HUES48 (cell line): Measurements from ENCODE around the gene WWTR1.

Experiments used
- H3K27ac ChIP-seq: one replicate; pipeline ENCODE4 v1.7.0; 2013; ENCODE audit warnings: low read depth, low read length, inconsistent platforms
- H3K27me3 ChIP-seq: 2 replicates; pipeline ENCODE4 v1.6.1; 2013; ENCODE audit warnings: mild to moderate bottlenecking, low read length; ENCODE audit not compliant: control insufficient read depth, insufficient read depth
- H3K36me3 ChIP-seq: 2 replicates; pipeline ENCODE4 v1.6.1; 2013; ENCODE audit warnings: low read length; ENCODE audit not compliant: control insufficient read depth, insufficient read depth
- H3K4me1 ChIP-seq: 2 replicates; pipeline ENCODE4 v1.6.1; 2013; ENCODE audit warnings: mild to moderate bottlenecking, low read length; ENCODE audit not compliant: control insufficient read depth, insufficient read depth
- H3K4me3 ChIP-seq: 2 replicates; pipeline ENCODE4 v1.5.1; 2013; ENCODE audit warnings: mild to moderate bottlenecking, low read depth, low read length
- H3K9ac ChIP-seq: 2 replicates; pipeline ENCODE4 v1.6.1; 2013; ENCODE audit warnings: mild to moderate bottlenecking, low read depth, low read length, moderate library complexity
- H3K9me3 ChIP-seq: 2 replicates; pipeline ENCODE4 v1.6.1; 2013; ENCODE audit warnings: low read length; ENCODE audit not compliant: control insufficient read depth, insufficient read depth

The WWTR1 gene

DNA sequence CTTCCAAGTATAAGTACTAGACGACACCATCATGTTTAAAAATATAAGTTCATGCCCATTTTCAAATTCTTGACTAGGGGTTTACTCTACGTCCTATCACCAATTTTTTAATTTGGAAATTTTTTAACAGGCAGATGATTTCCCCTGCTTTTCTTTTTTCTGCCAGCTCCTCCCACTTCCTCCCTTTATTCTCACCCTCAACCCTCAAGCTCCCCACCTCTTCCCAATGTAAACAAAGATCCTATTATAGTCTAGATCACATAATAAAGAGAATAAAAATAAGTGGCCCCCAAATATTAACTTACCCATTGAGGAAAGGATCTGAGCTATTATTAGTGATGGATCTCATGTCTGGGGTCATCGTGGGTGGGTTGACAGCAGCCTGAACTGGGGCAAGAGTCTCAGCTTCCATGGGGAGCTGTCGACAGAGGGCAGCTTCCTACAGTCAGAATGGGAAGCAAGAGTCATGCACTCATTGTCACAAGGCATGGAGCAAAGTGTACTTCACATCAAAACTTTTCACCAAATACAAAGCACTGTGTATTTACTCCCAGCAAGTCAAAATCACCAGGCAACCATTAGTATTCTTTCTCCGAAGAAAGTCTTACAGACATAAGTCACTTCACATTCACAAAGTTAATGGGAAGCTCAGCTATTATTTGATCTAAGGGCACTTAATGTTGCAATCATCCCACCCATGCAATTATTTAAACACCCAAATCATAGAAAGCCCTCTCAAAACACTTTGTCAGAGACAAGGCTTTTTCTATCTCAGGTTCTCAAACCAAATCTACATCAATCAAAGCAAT lies 130.1 kb downstream of the WWTR1 start:
- H3K9me3 ChIP-seq = no peaks in the 10 kb centered on the region
- H3K4me1 ChIP-seq = peaks cover 3% of the 10 kb centered on the region; the same call in 1 of the 2 replicates
- no peaks in the 10 kb centered on the region for H3K27me3 ChIP-seq
- H3K4me3 ChIP-seq = no peak overlapping the region
- peaks cover 17% of the 10 kb centered on the region; the same call in 1 of the 2 replicates for H3K36me3 ChIP-seq
- H3K9ac ChIP-seq = no peak overlapping the region
- H3K27ac ChIP-seq = no peak overlapping the region

DNA sequence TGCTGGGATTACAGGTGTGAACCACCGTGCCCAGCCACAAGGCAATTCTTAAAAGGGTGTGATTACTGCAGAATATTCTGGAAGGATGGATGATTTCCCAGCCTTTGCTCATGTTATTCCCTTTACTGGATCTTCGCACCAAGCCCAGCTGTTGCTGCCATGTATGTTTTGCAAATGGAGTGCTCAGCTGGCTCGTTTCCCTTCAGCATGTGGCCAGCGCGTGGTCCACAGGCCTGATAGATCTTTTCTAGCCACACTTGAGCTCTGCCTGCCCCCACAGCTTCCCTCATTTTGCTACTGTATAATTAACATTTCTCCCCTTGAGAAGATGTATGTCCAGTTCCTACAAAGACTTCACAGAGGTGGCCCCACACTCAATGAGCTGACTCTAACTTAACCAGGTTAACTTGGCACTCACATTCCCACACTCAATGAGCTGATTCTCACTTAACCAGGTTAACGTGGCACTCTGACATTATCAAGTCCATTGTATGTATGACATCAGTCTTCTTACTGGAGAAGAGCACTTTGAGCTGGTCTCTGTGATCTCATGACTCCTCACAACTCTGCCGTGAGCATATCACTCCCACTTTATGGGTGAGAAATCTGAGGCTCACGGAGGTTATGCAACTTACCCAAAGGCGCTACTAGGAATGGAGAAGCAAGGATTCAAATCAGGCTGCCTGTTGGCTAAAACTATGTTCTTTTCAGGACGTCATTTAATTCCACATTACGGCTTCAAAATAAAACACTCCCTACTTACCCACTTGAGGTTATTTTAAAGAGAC lies 134.1 kb downstream of the WWTR1 start:
- H3K4me3 ChIP-seq = no peak overlapping the region
- H3K9me3 ChIP-seq = no peaks in the 10 kb centered on the region
- H3K27ac ChIP-seq = no peak overlapping the region
- peaks cover 2% of the 10 kb centered on the region; the same call in 1 of the 2 replicates for H3K4me1 ChIP-seq
- H3K9ac ChIP-seq = no peak overlapping the region
- no peaks in the 10 kb centered on the region for H3K27me3 ChIP-seq
- H3K36me3 ChIP-seq = peaks cover 36% of the 10 kb centered on the region

DNA sequence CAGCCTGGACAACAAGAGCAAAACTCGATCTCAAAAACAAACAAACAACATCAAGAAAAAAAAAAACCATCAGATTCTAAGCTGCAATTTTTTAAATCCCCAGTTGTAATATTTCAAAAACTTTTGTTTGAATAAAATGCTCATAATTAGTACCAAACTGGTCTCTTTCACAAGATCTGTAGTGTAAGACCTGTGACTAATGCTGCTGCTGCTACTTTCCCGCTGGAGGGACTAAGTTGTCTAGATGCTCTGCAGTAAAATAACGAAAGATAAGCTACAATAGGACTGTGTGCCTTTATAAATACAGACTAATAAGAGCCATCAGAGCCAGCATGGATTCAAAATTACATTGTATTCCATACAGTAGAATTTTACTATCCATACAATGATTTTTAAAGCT lies 137.9 kb downstream of the WWTR1 start:
- Histone ChIP-seq H3K9me3 (no peaks in the 10 kb centered on the region), H3K27me3 (no peaks in the 10 kb centered on the region), H3K4me1 (no peaks in the 10 kb centered on the region), H3K27ac (no peak overlapping the region), H3K9ac (no peak overlapping the region), H3K4me3 (no peak overlapping the region), H3K36me3 (peaks cover 35% of the 10 kb centered on the region)

DNA sequence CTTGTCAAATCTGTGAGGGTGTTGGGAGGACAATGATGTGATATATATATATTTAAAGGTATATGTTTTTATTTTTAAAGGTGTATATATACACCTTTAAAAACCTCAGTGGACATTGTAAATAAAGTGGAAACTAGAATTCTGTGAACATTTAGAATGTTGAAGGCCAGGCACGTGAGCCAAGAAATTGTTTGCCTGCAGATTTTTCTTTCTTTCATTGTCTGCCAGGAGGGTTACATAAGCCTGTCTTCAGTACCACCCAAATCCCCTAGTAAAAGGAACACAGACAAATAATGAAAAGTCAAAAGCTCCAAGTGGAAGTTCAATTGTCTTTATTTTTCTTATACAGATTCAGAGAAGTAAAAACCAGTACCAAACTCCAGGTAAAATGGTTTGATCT lies 140.9 kb downstream of the WWTR1 start:
- Histone ChIP-seq H3K4me1 (no peaks in the 10 kb centered on the region), H3K36me3 (peaks cover 25% of the 10 kb centered on the region), H3K27me3 (no peaks in the 10 kb centered on the region), H3K27ac (no peak overlapping the region), H3K9ac (no peak overlapping the region), H3K9me3 (no peaks in the 10 kb centered on the region), H3K4me3 (no peak overlapping the region)

DNA sequence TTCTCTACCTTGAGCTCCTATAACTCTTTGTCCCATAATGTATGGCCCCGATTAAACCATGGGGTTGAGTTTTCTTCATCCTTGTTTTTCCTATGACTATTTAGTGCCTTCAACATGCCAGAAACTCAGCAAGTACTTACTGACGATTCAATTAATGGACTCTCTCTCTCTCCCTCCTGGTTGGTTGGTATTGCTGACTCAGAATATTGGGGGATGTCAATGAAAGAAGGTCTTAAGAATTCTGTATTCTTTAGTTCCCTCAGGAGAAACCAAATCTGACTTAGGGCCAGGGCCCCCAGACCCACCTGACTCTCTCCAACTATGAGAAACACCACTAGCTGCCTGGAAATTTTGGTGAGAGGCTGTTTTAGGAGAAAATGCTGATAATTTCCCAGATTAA lies 142.6 kb downstream of the WWTR1 start:
- Histone ChIP-seq H3K4me3 (no peak overlapping the region), H3K36me3 (peaks cover 11% of the 10 kb centered on the region), H3K9me3 (no peaks in the 10 kb centered on the region), H3K4me1 (no peaks in the 10 kb centered on the region), H3K9ac (no peak overlapping the region), H3K27ac (no peak overlapping the region), H3K27me3 (no peaks in the 10 kb centered on the region)

DNA sequence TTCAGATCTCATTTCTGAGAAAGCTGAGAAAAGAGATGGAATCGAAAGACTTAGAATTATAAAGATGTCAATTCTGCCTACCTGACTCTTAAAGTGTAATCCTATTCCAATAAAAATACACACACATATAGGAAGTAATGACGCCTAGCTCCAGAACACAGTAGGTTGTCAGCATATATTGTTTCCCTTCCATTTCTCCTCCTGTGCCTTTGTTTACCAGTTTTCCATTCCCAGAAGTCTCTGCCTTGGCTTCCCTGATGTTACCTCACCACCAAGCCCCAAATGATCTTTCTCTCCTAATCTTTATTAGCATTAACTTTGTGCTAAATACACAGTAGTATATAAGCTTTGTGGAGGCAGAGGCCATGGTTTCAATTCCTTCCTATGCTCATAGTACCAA lies 143.4 kb downstream of the WWTR1 start:
- no peak overlapping the region for H3K9ac ChIP-seq
- peaks cover 6% of the 10 kb centered on the region for H3K36me3 ChIP-seq
- no peak overlapping the region for H3K4me3 ChIP-seq
- H3K4me1 ChIP-seq = no peaks in the 10 kb centered on the region
- H3K9me3 ChIP-seq = no peaks in the 10 kb centered on the region
- no peak overlapping the region for H3K27ac ChIP-seq
- no peaks in the 10 kb centered on the region for H3K27me3 ChIP-seq

DNA sequence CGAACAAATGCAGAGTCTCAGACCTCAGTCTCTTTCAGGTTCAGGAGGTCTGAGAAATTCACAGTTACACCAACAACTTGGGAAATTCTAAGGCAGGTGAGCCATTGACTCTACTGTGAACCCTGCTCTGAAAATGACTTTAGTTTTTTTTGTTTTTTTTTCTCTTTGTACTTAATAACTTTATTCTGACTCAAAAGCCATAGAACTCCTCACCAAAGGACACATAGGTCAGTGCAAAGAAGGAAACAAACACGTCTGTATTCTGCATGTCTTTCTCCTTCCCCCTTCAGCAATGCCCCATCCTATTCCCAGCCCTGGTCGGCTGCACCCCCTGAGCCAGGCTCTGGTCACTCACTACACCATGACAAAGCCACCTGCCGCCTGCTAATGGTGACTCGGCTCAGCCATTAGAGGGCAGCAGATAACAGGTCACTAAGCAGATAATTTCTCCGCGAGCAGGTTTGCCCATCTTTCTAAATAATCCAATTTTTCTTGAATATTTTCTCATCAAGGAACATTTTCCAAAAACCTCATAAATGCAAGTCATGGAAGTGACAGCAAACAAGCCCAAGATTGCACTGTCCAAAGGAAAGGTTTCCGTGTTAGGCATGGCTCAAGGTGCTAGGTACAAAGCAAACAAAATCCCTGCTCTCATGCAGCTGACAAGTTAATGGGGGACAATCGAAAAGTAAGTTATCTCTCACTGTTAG lies 145.6 kb downstream of the WWTR1 start:
- H3K9me3 ChIP-seq = no peaks in the 10 kb centered on the region
- H3K4me1 ChIP-seq = no peaks in the 10 kb centered on the region
- H3K36me3 ChIP-seq = no peaks in the 10 kb centered on the region
- no peak overlapping the region for H3K27ac ChIP-seq
- no peaks in the 10 kb centered on the region for H3K27me3 ChIP-seq
- H3K4me3 ChIP-seq = peak overlapping the region; percentile 45; the same call in 1 of the 2 replicates
- no peak overlapping the region for H3K9ac ChIP-seq

DNA sequence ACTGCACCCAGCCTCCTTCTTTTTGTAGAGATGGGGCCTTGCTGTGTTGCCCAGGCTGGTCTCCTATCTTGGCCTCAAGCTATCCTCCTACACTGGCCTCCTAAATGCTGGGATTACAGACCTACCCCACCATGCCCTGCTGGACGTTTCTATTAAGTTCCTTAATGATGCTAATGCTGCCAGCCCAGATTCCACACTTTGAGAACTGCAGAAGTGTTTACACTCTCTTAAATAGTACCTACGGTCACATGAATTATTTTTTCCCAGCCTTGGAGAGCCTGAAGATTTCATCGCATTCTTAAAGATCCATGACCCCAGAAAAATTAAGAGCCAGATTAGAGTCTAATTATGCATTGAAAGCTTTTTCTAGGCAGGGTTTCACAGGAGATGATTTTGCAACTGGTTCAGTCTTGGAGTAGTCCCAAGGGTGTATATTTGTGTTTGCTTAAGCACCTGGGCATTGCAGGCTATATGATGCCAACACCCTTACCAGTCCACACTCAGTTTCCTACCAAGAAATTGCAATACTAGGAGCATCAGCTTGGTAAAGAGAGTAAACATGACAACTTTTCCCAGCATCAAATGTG lies 146.7 kb downstream of the WWTR1 start:
- no peaks in the 10 kb centered on the region for H3K4me1 ChIP-seq
- H3K9ac ChIP-seq = no peak overlapping the region
- no peaks in the 10 kb centered on the region for H3K27me3 ChIP-seq
- no peaks in the 10 kb centered on the region for H3K9me3 ChIP-seq
- H3K36me3 ChIP-seq = no peaks in the 10 kb centered on the region
- H3K27ac ChIP-seq = no peak overlapping the region
- no peak overlapping the region for H3K4me3 ChIP-seq

DNA sequence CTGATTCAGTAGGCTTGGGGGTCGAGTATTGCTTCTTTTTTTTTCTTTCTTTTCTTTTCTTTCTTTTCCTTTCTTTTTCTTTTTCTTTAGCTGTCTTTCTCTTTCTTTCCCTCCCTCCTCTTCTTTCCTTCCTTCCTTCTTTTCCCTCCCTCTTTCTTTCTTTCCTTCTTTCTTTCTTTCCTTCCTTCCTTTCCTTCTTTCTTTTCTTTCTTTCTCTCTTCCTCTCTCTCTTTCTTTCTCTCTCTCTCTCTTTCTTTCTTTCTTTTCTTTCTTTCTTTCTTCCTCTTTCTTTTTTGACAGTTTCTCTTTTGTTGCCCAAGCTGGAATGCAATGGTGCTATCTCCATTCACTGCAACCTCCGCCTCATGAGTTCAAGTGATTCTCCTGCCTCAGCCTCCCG lies 147.3 kb downstream of the WWTR1 start:
- Histone ChIP-seq H3K4me1 (no peaks in the 10 kb centered on the region), H3K9ac (no peak overlapping the region), H3K9me3 (no peaks in the 10 kb centered on the region), H3K27ac (no peak overlapping the region), H3K36me3 (no peaks in the 10 kb centered on the region), H3K4me3 (no peak overlapping the region), H3K27me3 (no peaks in the 10 kb centered on the region)

DNA sequence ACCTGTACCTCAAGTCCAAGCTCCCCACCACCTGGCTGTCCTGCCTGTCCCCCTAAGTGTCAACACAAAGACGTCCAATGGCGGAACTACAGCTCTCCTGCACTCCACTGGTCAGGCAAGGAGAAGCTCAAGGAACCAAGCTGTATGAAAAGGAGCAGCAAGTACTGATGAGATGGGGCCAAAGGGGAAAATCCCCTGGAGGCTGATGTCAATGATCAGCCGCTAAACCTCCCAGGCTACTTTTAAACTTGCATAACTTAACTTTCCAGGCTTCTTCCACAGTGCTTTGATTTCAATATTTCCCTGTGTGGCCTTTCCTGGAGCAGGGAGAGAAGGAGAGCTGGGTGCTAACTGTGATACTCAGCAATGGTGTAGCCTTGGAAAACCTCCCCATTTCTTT lies 148.3 kb downstream of the WWTR1 start:
- H3K36me3 ChIP-seq = no peaks in the 10 kb centered on the region
- no peak overlapping the region for H3K27ac ChIP-seq
- H3K9ac ChIP-seq = no peak overlapping the region
- no peaks in the 10 kb centered on the region for H3K4me1 ChIP-seq
- no peaks in the 10 kb centered on the region for H3K9me3 ChIP-seq
- H3K27me3 ChIP-seq = no peaks in the 10 kb centered on the region
- H3K4me3 ChIP-seq = no peak overlapping the region
